GM18511 (cell line): ENCODE measurements around the gene PEPD.
A peak's percentile ranks its signal among the peaks of the same experiment; 100 is the strongest.

Experiments
- ATAC-seq: cut with Tn5 transposase; IDR thresholded peaks from one replicate; pipeline ENCODE4 v1.9.1; 2021; ENCODE audit warnings: mild to moderate bottlenecking, moderate library complexity; ENCODE audit not compliant: unreplicated experiment

Gene PEPD

GRCh38 chr19:33443638-33444561, 77.7 kb downstream of the PEPD start:
- no peak for ATAC-seq

GRCh38 chr19:33442706-33443105, 78.9 kb downstream of the PEPD start:
- ATAC-seq = no peak

GRCh38 chr19:33441828-33442227, 79.8 kb downstream of the PEPD start:
- ATAC-seq = no peak

GRCh38 chr19:33441277-33441699, 80.3 kb downstream of the PEPD start:
- no peak for ATAC-seq

- ATAC-seq = no peak
Observed at GRCh38 chr19:33440682-33441081, 80.9 kb downstream of the PEPD start.

GRCh38 chr19:33440241-33440640, 81.3 kb downstream of the PEPD start:
- ATAC-seq = no peak

- ATAC-seq = no peak
Observed at GRCh38 chr19:33438987-33439781, 82.4 kb downstream of the PEPD start.

GRCh38 chr19:33437821-33438671, 83.5 kb downstream of the PEPD start:
- ATAC-seq = no peak

- no peak for ATAC-seq
Observed at GRCh38 chr19:33437393-33437820, 84.2 kb downstream of the PEPD start.

- ATAC-seq = no peak
Observed at GRCh38 chr19:33436360-33437345, 84.9 kb downstream of the PEPD start.

- ATAC-seq = no peak
Observed at GRCh38 chr19:33435706-33436359, 85.8 kb downstream of the PEPD start.

GRCh38 chr19:33434886-33435705, 86.5 kb downstream of the PEPD start:
- ATAC-seq = no peak

- ATAC-seq = no peak
Observed at GRCh38 chr19:33434069-33434885, 87.3 kb downstream of the PEPD start.

GRCh38 chr19:33432446-33433170, 89.0 kb downstream of the PEPD start:
- no peak for ATAC-seq

GRCh38 chr19:33432015-33432414, 89.6 kb downstream of the PEPD start:
- no peak for ATAC-seq

GRCh38 chr19:33430674-33431277, 90.8 kb downstream of the PEPD start:
- ATAC-seq = peak; percentile 76
